SK-MEL-5 (cell line): ENCODE results near the gene NUMA1. TPM values are rescaled to one million over a fixed set of nuclear protein-coding genes. Genes with fewer than 3 reads are reported as not detected.

Experiments used
- DNase-seq: peaks from one replicate; pipeline ENCODE4 v3.0.0-alpha.2; 2016; ENCODE audit warnings: low read depth, low spot score
- in situ Hi-C: cut with HindIII; loops from 2 replicates; pipeline ENCODE4 v1.10.0; 2016; ENCODE audit warnings: low sequenced_read_pairs, high pct_unique_total_duplicates, low pct_unique_long_range_greater_than_20kb
- total RNA-seq: library from RNA; depleted of rRNA; stranded (reverse); fragments of >200 nt; shearing (Covaris generic); gene quantifications from 2 replicates; pipeline ENCODE4 v1.2.3, GENCODE V29; 2014

NUMA1 gene
- total RNA-seq, 1 experiment from 2014 or later: 118 TPM

GRCh38 chr11:72081184-72081644 is 872 bp upstream of the NUMA1 start:
- DNase-seq: no peak
- in situ Hi-C loops: no loop called here

- DNase-seq: no peak
- in situ Hi-C loops: no loop called here
These were observed 470 bp downstream of the NUMA1 start for GRCh38 chr11:72079819-72080325.

GRCh38 chr11:72078477-72078876 is 1.9 kb downstream of the NUMA1 start:
- DNase-seq: no peak
- in situ Hi-C loops: no loop called here

GRCh38 chr11:72075756-72076155 is 4.6 kb downstream of the NUMA1 start:
- in situ Hi-C loops: no loop called here
- no peak for DNase-seq

GRCh38 chr11:72075109-72075508 is 5.2 kb downstream of the NUMA1 start:
- peak; percentile 66 for DNase-seq
- in situ Hi-C loops: no loop called here

- in situ Hi-C loops: no loop called here
- DNase-seq: no peak
These were observed 8.0 kb downstream of the NUMA1 start for GRCh38 chr11:72072348-72072747.

- no peak for DNase-seq
- in situ Hi-C loops: no loop called here
These were observed 9.9 kb downstream of the NUMA1 start for GRCh38 chr11:72070491-72070890.

- DNase-seq: peak; percentile 73
- in situ Hi-C loops: no loop called here
These were observed 10.5 kb downstream of the NUMA1 start for GRCh38 chr11:72069787-72070251.

- no peak for DNase-seq
- in situ Hi-C loops: no loop called here
These were observed 11.1 kb downstream of the NUMA1 start for GRCh38 chr11:72069200-72069599.

- DNase-seq: no peak
- in situ Hi-C loops: no loop called here
These were observed 12.7 kb downstream of the NUMA1 start for GRCh38 chr11:72067676-72068075.

- in situ Hi-C loops: no loop called here
- no peak for DNase-seq
These were observed 13.1 kb downstream of the NUMA1 start for GRCh38 chr11:72067266-72067665.

- DNase-seq: no peak
- in situ Hi-C loops: no loop called here
These were observed 13.5 kb downstream of the NUMA1 start for GRCh38 chr11:72066855-72067254.

- DNase-seq: no peak
- in situ Hi-C loops: no loop called here
These were observed 18.5 kb downstream of the NUMA1 start for GRCh38 chr11:72061739-72062396.

GRCh38 chr11:72058416-72059034 is 21.8 kb downstream of the NUMA1 start:
- in situ Hi-C loops: no loop called here
- DNase-seq: peak; percentile 41

GRCh38 chr11:72048766-72049460 is 31.4 kb downstream of the NUMA1 start:
- in situ Hi-C loops: no loop called here
- DNase-seq: no peak

- in situ Hi-C loops: no loop called here
- DNase-seq: no peak
These were observed 34.5 kb downstream of the NUMA1 start for GRCh38 chr11:72045849-72046248.

GRCh38 chr11:72042064-72042745 is 38.1 kb downstream of the NUMA1 start:
- DNase-seq: no peak
- in situ Hi-C loops: no loop called here
